Brain microvascular endothelial cell (primary cell): ENCODE data around the gene ALG9.
A peak's percentile ranks its signal among the peaks of the same experiment; 100 is the strongest.

Experiments
- DNase-seq: peaks from one replicate; pipeline ENCODE4 v3.0.0-alpha.2; 2020
- H3K27ac ChIP-seq: fragments of 250-450 bp; sonication (Bioruptor Pico); 2 replicates; pipeline ENCODE4 v1.5.1; 2020; ENCODE audit warnings: mild to moderate bottlenecking, moderate library complexity
- H3K27me3 ChIP-seq: fragments of 250-450 bp; sonication (Bioruptor Pico); replicated peaks from 2 replicates; pipeline ENCODE4 v1.5.1; 2020; ENCODE audit warnings: mild to moderate bottlenecking
- H3K36me3 ChIP-seq: fragments of 250-450 bp; sonication (Bioruptor Pico); replicated peaks from 2 replicates; pipeline ENCODE4 v1.5.1; 2020; ENCODE audit warnings: mild to moderate bottlenecking
- H3K4me3 ChIP-seq: 2 replicates; pipeline ENCODE4 v1.5.1; 2011; ENCODE audit warnings: low read depth, mild to moderate bottlenecking, control low read depth, low read length, moderate library complexity
- CTCF ChIP-seq: IDR thresholded peaks from 2 replicates; pipeline ENCODE4 v1.5.1; 2011; ENCODE audit warnings: low read depth, mild to moderate bottlenecking, moderate library complexity, low read length, control low read depth, inconsistent platforms; ENCODE audit errors: missing control alignments
- in situ Hi-C: cut with HindIII; loops from 2 replicates; pipeline ENCODE4 v1.10.0; 2017; ENCODE audit warnings: low sequenced_read_pairs, low pct_ligation_motif_present

Gene ALG9

GRCh38 chr11:111833524-111833923 is 37.9 kb downstream of the ALG9 start:
- H3K36me3 ChIP-seq = peaks cover 3% of the 10 kb centered on the region
- H3K27ac ChIP-seq = no peak overlapping the region
- in situ Hi-C loops = loop anchor here (25.0 kb wide), 1 partner anchor 246 kb away; no protein-coding TSS in a partner anchor
- no peak overlapping the region for H3K4me3 ChIP-seq
- peak; percentile 26 for TF ChIP-seq CTCF
- DNase-seq = peak; percentile 3
- H3K27me3 ChIP-seq = no peaks in the 10 kb centered on the region

GRCh38 chr11:111829185-111829968 is 42.0 kb downstream of the ALG9 start:
- H3K27me3 ChIP-seq = no peaks in the 10 kb centered on the region
- no peaks in the 10 kb centered on the region for H3K36me3 ChIP-seq
- TF ChIP-seq CTCF = no peak
- in situ Hi-C loops = loop anchor here (25.0 kb wide), 1 partner anchor 242 kb away; no protein-coding TSS in a partner anchor
- H3K27ac ChIP-seq = no peak overlapping the region
- DNase-seq = no peak
- no peak overlapping the region for H3K4me3 ChIP-seq

- in situ Hi-C loops = loop anchor here (25.0 kb wide), 1 partner anchor 239 kb away; no protein-coding TSS in a partner anchor
- Histone ChIP-seq H3K4me3 (no peak overlapping the region), H3K36me3 (no peaks in the 10 kb centered on the region), H3K27ac (no peak overlapping the region), H3K27me3 (no peaks in the 10 kb centered on the region)
- TF ChIP-seq CTCF = no peak
- DNase-seq = no peak
Measured at GRCh38 chr11:111826322-111826950, 44.9 kb downstream of the ALG9 start.

DNA sequence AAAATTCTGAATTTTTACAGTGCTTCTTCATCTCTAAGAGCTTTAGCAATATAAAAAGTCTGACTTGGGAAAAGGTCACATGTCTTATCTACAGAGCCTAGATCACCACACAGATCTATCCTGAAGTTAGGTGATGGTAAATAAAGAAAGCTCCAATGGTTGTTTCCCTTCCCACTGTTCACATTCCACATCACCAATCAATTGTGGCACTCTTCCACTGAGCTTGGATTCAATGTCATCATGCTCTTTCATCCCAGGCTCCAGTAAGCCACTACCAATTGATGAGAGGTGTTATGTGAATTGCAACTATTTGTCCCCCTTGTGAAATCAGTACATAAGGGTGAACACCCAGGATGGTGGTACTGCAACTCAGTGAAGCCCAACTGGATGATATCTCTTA is 47.8 kb downstream of the ALG9 start:
- Histone ChIP-seq H3K36me3 (no peaks in the 10 kb centered on the region), H3K27ac (no peak overlapping the region), H3K27me3 (no peaks in the 10 kb centered on the region), H3K4me3 (no peak overlapping the region)
- TF ChIP-seq CTCF = no peak
- in situ Hi-C loops = no loop called here
- DNase-seq = no peak

GRCh38 chr11:111823131-111823530 is 48.2 kb downstream of the ALG9 start:
- no peaks in the 10 kb centered on the region for H3K36me3 ChIP-seq
- TF ChIP-seq CTCF = no peak
- no peak overlapping the region for H3K4me3 ChIP-seq
- no peak overlapping the region for H3K27ac ChIP-seq
- in situ Hi-C loops = no loop called here
- H3K27me3 ChIP-seq = no peaks in the 10 kb centered on the region
- no peak for DNase-seq
